ENCODE data around the gene PBX4.

The PBX4 gene

DNA sequence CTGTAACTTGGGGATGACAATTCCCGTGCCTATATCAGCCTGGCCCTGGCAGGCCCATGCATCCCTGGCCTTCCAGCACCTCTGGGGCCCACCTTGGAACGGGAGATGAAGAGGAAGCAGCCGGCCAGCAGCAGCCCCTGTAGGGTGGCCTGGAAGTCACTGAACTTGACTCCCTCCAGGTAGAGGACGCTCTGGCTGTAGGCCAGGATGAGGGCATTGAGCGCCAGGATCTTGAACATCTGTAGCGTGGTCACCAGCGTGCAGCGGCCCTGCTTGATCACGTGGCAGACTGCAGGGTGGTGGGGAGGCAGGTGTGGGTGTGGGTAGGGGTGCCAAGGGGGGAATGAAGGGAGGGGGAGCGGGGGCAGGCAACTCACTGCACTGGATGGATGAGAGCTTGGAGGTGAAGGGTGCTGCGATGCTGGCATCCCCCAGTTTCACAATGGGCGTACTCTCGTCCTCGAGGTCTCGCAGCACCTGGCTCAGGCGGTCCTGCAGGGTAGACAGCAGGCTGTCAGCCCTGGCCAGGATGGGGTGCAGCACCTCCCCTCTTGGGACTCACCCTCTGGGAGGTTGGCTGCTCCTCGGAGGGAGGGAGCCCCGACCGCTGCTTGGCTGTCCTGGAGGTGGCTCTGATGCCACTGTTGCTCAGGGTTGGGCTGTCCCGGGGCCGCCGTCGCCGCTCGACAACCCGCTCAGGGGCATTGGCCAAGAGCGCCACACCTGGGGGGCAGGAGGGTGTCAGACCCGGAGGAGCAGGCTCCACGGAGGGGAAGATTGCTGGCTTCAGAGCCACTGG, 28.7 kb upstream of the PBX4 start:
- DNase-seq = no peak

DNA sequence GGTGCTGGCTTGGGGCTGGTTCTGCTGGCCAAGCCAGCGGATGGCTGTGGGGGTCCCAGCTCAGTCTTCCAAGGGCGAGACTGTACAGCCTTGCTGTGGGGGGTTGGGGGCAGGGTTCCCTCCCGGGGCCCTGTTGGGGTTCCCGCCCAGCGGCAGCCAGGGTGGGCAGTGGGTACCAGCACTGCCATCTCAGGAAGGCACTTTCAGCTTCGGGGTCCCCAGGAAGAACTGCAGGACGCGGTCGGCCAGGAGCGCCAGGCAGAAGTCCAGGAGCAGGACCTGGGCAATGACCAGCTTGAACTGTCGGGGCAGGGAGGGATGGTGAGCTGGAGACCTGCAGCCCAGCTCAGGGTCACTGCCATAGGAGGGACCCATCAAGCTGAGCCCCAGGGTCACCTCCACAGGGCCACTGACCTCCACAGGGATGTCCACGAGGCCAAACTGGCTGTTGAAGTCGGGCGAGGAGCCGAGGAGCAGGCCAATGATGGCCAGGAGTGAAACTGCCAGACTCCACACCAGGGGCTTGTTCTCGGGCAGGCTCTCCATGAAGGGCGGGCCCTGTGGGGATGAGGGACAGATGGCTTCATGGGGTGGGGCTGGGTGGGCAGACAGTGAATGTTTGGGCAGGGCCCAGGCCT, 26.9 kb upstream of the PBX4 start:
- no peak for DNase-seq

DNA sequence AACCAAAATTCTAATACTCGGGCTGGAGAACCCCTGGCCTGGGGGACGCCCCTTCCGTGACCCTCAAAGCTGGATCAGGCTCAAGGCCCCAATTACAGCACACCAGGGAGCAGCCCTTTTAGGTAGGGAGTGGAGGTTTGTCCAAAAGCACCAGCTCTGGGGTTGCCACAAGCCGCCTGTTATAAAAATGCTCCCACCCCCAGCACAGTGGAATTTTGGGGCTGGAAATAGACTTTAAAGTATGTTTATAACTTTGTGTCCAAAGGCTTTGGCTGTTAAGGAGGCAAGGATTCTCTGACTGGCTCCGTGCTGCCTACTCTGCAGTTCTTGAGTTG, 25.5 kb upstream of the PBX4 start:
- no peak for DNase-seq

DNA sequence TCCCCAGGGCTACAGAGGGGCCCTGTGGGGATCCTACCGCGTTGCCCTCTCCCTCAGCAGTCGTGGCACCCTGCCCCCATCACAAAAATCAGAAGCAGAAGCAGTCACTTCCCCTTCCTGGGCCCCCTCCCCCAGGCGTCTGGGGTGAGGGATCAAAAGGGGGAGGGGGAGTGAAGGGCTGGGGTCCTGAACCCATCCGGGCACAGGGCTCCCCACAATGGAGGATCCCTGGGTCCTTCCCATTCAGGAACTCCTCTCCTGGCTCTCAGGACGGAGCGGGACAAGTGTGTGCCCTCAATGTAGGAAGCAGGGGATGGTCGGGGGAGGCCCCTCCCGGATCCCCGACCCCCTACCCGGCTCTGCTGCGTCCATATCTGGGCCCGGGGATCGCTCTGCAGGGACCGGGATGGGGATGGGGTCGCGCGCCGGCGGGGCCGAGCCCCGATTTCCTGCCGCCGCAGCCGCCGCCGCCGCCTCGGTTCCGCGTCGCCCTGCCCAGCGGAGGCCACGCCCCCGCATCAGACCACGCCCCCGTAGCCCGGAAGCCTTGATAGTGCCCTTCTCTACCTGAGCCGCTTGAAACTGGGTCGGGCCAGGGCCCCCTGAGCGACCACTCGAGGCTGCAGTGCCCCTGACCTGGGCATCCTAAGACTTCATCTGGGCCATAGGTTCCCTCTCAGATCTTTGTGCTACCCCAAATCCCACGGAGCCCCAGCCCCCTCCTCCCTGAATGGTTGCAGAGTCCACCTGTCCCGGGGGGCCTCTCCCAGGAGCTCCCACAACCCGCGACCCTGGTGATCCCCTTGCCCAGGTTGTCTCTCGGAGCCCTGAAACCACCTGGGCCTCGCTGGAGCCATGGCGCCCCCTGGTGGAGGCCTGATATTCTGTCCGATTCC, 24.9 kb upstream of the PBX4 start, which contains the start of gene GMIP:
Gene GMIP, minus strand, starts transcription at position 500 of the 896 bp plus-strand sequence. Its CDS starts 128 bp downstream, at position 372.
- peak; percentile 54 for DNase-seq

DNA sequence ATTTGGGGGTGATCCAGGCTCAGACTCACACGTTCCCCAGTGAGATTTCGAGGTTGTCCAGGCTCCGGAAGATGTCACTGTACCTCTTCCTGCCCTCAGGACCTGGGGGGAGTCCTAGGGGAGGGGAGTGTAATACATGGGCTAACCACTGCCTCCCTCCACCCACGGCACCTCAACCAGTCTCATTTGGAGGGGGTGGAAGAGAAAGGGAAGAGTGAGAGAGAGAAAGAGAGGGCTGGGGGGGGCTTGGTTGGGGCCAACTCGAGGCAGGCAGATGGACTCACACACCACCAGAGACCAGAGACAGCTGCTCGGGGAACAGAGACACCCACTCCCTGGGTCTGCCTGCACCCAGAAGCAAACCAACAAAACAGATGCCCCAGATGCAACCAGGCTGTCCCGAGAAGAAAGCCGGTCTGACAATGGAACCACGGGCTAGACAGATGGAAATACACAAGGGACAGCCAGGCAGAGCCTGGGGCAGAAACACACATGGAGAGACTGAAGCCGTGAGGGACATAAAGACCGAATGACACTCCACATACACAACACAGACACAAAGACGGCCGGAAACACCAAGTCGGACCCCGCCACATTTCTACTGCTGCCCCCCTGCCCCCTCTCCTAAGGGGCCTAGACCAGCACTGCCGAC, 24.1 kb upstream of the PBX4 start:
- DNase-seq = peak; percentile 46 to 54

DNA sequence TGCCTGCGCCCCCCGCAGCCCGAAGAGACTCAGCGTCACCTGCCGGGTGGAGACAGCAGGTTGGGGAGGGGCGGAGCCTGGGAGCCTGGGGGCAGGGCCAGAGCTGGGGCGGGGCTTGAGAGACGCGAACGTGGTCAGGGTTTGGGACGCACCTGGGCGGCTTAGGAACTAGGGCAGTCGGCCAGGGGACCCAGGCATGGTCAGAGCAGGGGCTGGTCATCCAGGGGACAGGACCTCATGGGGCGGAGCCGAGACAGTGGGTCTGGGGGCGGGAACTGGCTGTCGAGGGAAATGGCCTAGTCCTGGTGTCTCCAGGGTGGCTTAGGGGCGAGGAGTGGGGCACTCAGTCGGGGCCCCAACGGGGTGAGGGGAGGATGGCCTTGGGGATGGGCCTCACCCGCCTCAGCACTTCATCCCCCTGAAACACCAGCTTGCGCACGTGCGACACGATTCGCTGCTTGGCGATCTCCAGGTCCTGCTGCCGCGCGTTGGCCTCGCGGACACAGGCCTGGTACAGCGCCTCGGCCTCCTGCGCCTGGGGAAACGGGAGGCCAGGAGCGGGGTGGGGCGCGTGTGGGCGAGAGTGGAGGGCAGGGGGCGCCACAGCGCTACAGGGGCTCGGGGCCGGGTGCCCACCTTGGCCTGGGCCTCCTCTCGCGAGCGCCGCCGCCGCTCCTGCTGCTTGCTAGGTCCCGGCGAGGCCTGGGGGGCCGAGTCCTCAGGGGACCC, 19.2 kb upstream of the PBX4 start:
- no peak for DNase-seq

DNA sequence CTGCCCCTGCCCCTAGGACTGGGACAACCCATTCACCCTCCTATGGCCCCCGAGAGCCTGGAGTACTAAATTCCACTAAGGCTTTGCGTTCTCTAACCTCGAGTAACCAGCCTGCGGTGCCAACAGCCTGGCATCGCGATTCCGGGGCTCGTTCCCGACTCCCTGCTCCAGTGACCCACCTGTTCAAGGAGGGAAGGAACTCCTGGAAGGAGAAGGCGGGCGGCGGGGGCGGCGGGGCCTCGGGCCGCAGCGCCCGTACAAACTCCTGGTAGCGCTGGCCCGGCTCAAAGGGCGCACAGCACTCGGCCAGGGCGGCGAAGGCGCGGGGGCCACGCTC, 18.7 kb upstream of the PBX4 start:
- DNase-seq = no peak

DNA sequence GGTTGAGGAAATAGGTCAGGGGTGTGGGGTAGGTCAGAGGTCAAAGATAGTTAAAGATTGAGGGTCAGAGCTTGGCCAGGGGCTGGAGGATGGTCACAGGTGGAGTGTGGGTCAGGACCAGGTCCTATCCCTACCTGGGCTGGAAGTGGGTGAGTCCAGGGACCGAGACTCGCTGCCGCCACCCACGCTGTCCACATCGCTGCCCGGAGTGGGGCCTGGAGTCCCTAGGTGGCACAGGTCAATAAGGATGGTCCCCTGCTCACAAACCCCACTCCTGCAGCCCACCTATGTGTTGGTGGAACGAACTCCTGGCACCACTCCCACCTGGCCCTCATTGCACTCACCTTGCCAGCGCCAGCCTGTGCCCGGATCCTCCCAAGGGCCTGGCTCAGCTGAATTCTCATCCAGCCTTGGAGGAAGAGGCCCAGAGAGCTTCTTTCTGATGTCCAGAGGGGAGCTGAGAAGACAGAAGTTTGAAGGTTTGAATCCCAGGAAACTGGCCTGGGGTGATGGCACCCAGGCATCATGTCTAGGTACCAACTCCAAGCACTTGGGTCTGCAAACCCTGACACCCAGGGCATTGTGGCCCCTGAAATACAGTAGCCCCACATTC, 18.2 kb upstream of the PBX4 start:
- DNase-seq = no peak

DNA sequence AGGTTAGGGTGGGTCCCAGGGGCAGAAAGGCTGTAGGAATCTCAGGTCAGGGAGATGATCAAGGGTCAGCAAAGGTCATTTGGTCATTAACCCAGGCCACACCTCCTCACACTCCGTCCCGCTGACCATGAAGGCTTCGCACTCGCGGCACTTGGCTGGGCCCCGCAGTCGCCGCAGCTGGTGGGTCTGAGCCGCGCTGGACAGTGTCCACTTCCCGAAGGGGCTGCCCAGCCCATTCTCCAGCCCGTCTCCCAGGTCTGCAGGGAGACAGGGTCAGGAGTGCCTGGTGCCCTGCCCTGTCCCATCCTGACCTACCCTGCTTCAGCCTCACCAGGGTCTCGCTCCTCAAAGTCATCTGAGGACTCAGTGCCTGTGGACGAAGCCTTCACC, 16.8 kb upstream of the PBX4 start:
- no peak for DNase-seq

DNA sequence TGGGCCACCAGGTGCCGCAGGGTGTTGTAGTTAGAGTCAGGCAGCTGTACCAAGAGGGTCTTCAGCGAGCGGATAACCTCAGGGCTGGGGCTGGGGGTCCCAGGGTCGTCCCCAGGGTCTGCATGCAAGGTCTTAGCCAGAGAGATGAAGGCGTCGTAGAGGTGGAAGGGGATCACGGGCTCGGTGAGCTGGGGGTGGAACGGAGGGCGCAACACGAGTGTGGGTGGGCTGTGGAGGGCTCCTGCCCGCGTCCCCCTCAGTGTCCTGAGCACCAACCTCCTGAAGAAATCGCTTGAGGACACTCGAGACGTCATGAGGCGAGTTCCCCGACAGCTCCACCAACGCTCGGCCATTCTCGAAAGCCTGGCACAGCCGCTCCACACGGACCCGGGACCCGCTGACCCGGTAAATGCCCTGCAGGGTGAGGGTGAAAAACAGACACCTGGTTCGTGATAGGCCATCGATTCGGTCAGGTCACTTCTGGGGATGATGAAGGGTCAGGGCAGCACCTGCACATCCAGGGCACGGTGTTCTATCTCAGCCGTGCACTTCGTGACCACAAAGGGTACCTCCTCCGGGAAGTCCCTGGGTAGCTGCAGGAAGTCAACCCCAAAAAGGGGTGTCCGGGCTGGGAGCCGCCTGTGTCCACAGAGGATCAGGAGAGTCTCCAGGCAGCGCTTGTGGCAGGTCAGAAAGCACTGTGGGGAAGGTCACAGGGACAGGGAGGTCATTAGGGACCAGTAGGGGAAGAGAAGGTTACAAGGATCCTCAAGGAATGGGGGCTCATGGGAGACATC, 16.2 kb upstream of the PBX4 start:
- no peak for DNase-seq

DNA sequence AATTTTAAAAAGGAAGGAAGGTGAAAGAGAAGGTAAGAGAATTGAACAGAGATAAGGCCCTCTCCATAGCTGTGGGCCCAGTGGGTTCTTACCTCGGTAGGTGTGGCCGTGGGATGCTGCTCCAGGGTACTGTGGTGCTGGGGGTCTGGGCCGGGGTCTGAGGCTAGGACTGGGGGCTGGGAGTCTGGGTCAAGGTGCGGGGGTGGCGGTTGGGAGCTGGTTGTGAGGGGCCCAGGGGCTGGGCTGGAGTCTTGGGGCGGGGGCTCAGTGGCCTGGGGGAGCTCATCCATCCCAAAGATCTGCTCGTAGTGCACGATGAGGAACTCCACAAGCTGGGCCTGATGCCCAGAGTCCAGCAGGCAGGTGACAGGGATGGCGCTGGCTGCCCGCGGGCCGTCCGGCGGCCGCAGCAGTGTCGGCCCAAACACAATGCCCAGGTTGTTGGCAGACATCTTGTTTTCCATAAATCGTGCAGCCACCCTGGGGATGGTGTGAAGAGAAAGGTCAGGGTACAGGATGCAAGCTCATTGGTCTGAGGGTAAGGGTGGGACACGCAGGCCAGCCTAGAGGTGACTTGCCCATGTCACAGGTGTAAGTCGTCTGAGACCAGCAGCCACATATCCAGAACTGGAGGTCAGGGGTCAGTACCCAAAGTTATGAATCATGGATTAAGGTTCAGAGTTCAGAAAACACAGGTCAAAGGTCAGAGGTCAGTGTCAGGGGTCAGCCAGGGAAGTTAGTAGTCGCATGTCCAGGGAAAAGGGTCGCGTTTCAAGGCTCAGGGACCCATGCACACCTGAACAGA, 15.4 kb upstream of the PBX4 start:
- DNase-seq = no peak

DNA sequence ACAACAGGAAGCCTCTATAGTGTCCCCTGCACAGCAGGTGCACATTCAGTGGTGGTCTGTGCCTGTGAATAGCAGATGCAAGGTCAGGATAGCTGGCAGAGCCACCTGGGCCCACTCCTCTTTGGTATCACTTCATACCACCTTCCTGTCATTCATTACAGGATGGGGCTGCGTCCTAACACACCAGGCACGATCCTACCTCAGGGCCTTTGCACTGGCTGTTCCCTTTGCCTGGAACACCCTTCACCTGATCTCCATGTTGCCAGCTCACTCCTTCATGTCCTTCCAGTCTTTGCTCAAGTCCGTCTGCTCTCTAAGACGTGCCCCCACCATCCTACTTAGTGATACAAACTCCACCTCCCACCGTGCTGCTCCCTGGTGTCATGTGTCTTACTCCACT, 14.2 kb upstream of the PBX4 start:
- no peak for DNase-seq

DNA sequence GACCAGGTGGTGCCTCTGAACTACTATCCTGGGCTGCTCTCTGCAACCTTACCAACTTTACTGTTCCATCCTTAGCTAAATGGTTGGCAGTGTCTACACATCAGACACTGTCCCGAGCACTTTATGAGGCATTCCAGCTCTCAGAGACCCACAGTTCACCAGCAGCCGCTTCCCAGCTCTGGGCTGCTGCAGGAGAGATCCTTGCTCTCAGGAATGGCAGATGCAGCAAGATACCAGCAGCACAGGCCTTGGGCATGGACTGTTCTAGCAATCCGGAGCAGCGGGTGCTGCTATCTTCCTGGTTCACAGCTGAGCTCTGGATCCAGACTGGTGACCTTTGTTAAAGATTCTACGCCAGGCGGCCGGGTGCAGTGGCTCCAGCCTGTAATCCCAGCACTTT, 12.9 kb upstream of the PBX4 start:
- no peak for DNase-seq

DNA sequence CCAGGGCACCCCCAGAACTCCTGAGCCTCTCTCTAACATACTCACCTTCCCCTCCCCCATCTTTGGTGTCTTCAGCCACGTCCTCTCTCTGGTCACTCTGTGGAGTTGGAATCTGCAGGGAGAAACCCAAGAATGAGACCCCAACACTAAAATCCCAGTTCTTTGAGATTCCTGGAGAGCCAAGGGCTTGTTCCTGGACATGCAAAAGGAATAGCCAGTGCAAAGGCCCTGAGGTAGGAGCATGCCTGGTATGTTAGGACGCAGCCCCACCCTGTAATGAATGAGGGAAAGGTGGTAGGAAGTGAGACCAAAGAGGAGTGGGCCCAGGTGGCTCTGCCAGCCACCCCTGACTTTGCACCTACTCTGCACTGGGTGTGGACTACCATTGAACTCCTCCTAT, 11.9 kb upstream of the PBX4 start:
- DNase-seq = no peak

DNA sequence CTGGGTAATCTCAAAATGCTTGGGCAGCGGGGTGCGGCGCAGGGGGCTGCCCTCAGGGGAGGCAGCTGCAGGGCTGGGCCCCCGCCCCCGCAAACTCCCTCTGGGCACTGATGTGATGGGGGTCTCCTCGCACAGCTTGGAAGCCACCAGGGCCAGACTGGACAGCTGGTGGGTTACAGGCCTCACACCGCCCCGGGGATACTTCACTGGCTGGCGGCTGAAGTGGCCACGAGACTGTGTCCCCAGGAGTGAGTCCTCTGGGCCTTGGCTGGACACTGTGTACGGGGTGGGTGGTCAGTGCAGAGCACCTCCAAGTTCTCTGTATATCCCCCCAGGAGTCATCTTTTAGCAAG, 11.6 kb upstream of the PBX4 start:
- no peak for DNase-seq

DNA sequence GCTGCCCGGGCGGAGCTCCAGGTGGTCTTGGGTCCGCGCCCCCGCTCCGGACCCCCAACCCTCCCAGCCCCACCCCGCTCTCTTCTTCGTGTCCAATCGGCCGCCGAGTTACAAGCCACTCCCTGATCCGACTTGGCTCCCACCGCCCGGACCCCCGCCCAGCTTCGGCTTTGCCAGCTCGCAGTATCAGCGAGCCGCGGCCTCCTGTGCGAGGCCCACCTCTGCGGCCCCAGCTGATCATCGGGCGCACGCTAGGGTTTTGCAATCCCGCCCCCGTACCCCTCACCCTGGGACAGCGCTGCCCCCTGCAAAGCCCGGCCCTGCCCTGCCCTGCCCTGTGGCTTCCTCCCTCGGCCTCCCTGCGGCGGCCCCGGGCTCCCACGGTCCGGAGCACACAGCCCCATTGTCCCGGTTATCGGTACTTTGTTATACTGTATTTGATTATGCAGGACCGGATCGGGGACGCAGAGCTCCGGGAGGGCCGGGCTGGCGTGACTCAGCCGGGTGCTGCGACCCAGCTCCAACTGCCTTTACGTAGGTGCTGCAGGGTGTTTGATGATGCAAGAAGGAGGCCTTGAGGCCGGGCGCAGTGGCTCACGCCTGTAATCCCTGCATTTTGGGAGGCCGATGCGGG, 10.1 kb upstream of the PBX4 start:
- DNase-seq = no peak

DNA sequence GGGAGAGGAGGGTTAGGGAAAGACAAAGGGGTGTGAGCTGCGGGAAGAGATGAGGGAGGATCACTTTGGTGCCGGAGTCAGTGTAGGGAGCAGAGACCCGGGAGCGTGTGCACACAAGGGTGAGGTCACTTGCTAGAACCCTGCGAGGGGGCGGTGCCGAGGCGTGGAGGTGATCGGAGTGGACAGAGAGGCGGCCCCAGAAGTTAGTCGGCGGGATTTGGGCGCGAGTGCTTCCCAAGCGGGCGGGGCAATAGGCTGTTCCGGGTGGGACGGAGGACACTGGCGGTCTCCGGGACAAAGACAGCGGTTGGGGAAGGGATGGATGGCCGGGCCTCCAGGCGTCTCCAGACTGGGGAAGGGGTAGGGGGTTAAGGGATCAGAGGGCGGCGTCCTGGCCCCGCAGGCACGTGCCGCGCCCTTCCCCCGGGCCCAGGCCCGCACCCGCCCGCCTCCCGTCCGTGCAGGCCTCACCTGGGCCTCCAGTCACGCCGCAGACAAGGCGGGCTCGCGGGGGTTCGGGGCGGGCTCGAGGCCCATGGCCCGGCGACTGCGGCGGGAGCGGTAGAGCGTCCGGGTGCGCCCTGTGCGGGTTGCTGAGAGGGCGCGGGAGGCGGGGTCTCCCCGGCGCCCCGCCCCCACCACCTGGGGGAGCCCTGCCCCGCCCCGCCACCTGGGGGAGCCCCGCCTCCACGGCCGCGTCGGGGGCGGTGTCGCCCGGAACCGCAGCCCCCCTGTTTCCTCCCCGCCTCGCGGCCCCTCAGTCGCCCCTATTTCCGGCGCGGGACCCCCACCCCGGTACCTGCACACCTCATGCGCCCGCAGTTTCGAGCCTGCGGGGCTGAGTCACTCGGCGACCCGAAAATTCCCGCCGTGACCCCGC, 9.4 kb upstream of the PBX4 start, which contains the start of gene LPAR2:
Gene LPAR2, minus strand, starts transcription at position 600 of the 880 bp plus-strand sequence. CDS start 945 bp downstream, outside the sequence.
- no peak for DNase-seq

Data from Kasumi-1 (cell line).